Chondrocyte (in vitro differentiated cells): ENCODE data around the gene MEI1. TPM values are rescaled to one million over a fixed set of nuclear protein-coding genes. Genes with fewer than 3 reads are reported as not detected.

Experiments used
- DNase-seq: peaks from one replicate; pipeline ENCODE4 v3.0.0; 2021; ENCODE audit warnings: mixed read lengths, low spot score
- H3K27ac Mint-ChIP-seq: one replicate; pipeline ENCODE4 v1.8.0; 2021; ENCODE audit warnings: mild to moderate bottlenecking, moderate library complexity, mixed read lengths; ENCODE audit not compliant: unreplicated experiment
- H3K27me3 Mint-ChIP-seq: 2 replicates; pipeline ENCODE4 v1.8.0; 2021; ENCODE audit warnings: low read depth, mixed read lengths
- H3K36me3 Mint-ChIP-seq: 2 replicates; pipeline ENCODE4 v1.8.0; 2021; ENCODE audit warnings: low read depth, mixed read lengths
- H3K4me1 Mint-ChIP-seq: 2 replicates; pipeline ENCODE4 v1.8.0; 2021; ENCODE audit warnings: low read depth, mild to moderate bottlenecking, mixed read lengths
- H3K4me3 Mint-ChIP-seq: one replicate; pipeline ENCODE4 v1.8.0; 2021; ENCODE audit warnings: mild to moderate bottlenecking, moderate library complexity, mixed read lengths; ENCODE audit not compliant: unreplicated experiment
- H3K9me3 Mint-ChIP-seq: 2 replicates; pipeline ENCODE4 v1.8.0; 2021; ENCODE audit warnings: low read depth, mixed read lengths
- CTCF ChIP-seq: fragments of 200-600 bp; sonication (generic); IDR thresholded peaks from 2 replicates; pipeline ENCODE4 v1.5.0; 2021; ENCODE audit warnings: antibody characterized with exemption, mild to moderate bottlenecking, moderate library complexity
- total RNA-seq: library from RNA; stranded (reverse); gene quantifications from 3 replicates; pipeline ENCODE4 v1.2.1, GENCODE V29; 2021

The MEI1 gene
- total RNA-seq, 1 donor from 2014 or later, result 0.40 TPM

GRCh38 chr22:41690476-41690875, 8.8 kb upstream of the MEI1 start:
- Mint-ChIP-seq H3K4me3 (no peak overlapping the region), H3K9me3 (no peaks in the 10 kb centered on the region), H3K27ac (peak overlapping the region; percentile 41), H3K27me3 (no peaks in the 10 kb centered on the region), H3K4me1 (peaks cover 23% of the 10 kb centered on the region), H3K36me3 (no peaks in the 10 kb centered on the region)
- TF ChIP-seq CTCF, result no peak
- DNase-seq, result no peak

- no peak for TF ChIP-seq CTCF
- DNase-seq, result no peak
- no peak overlapping the region for H3K27ac Mint-ChIP-seq
- H3K36me3 Mint-ChIP-seq, result no peaks in the 10 kb centered on the region
- no peaks in the 10 kb centered on the region for H3K27me3 Mint-ChIP-seq
- no peaks in the 10 kb centered on the region for H3K9me3 Mint-ChIP-seq
- H3K4me3 Mint-ChIP-seq, result no peak overlapping the region
- H3K4me1 Mint-ChIP-seq, result peaks cover 1% of the 10 kb centered on the region
Observed at GRCh38 chr22:41695211-41695610, 4.1 kb upstream of the MEI1 start.

- no peak for TF ChIP-seq CTCF
- H3K36me3 Mint-ChIP-seq, result no peaks in the 10 kb centered on the region
- no peak for DNase-seq
- no peaks in the 10 kb centered on the region for H3K27me3 Mint-ChIP-seq
- H3K9me3 Mint-ChIP-seq, result no peaks in the 10 kb centered on the region
- peak overlapping the region; percentile 98 for H3K27ac Mint-ChIP-seq
- H3K4me3 Mint-ChIP-seq, result peak overlapping the region; percentile 69
- no peaks in the 10 kb centered on the region for H3K4me1 Mint-ChIP-seq
Observed at GRCh38 chr22:41696703-41697102, 2.6 kb upstream of the MEI1 start.

GRCh38 chr22:41697126-41697775, 2.1 kb upstream of the MEI1 start:
- Mint-ChIP-seq H3K27ac (peak overlapping the region; percentile 98), H3K27me3 (no peaks in the 10 kb centered on the region), H3K4me1 (no peaks in the 10 kb centered on the region), H3K36me3 (no peaks in the 10 kb centered on the region), H3K9me3 (no peaks in the 10 kb centered on the region), H3K4me3 (peak overlapping the region; percentile 69)
- TF ChIP-seq CTCF, result peak; percentile 99
- DNase-seq, result peak; percentile 96

- no peaks in the 10 kb centered on the region for H3K4me1 Mint-ChIP-seq
- TF ChIP-seq CTCF, result no peak
- no peak overlapping the region for H3K27ac Mint-ChIP-seq
- no peaks in the 10 kb centered on the region for H3K36me3 Mint-ChIP-seq
- DNase-seq, result no peak
- no peak overlapping the region for H3K4me3 Mint-ChIP-seq
- H3K9me3 Mint-ChIP-seq, result no peaks in the 10 kb centered on the region
- H3K27me3 Mint-ChIP-seq, result no peaks in the 10 kb centered on the region
Observed at GRCh38 chr22:41700108-41700364, 733 bp downstream of the MEI1 start.
